GM19035 (cell line): Measurements from ENCODE around the gene MRPL12.
"Not testable (repeated sequence)": the region's sequence is repeated elsewhere in the genome, so short reads cannot be mapped to it uniquely, and the experiment has no call there.

Source experiments
- ATAC-seq: cut with Tn5 transposase; IDR thresholded peaks from one replicate; pipeline ENCODE4 v1.9.1; 2021; ENCODE audit not compliant: unreplicated experiment

The MRPL12 gene

DNA sequence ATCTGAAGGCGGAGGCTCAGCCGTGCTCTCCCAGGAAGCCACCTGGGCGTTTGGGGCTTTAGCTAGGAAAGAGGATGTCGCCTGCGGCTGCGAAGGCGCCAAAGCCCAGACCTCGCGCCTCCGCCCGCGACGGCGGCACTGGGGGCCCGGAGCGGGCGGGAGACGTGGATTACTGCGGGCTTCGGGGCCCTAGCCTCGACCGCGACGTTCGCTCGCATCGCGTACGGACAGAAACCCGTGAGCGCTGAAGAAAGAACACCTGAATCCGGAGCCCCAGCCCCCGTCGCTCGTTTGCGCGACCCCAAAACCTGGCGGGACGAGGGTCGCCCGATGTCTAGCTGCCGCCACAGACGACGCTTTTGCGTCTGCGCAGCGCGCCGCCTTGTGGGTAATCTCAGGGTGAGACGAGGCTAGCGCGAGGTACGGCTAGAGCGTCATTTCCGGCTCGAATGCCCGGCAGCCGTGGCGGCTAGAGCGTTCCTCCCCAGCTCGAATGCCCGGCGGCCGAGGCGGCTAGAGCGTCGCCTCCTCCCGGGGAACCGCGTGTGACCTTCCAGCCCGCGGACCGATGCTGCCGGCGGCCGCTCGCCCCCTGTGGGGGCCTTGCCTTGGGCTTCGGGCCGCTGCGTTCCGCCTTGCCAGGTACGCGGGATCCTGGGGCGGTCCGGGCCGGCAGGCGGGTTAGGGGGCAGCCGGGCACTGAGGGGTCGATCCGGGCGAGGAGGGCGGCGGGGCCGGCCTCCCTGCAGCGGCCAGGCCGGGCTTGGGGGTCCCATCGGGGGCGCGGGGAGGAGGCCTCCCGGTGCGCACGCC lies at the start of gene MRPL12:
MRPL12 (plus strand) TSS at position 434 of the 813 bp plus-strand sequence; CDS start at position 569, 135 bp downstream.
- peak; percentile 79 for ATAC-seq

DNA sequence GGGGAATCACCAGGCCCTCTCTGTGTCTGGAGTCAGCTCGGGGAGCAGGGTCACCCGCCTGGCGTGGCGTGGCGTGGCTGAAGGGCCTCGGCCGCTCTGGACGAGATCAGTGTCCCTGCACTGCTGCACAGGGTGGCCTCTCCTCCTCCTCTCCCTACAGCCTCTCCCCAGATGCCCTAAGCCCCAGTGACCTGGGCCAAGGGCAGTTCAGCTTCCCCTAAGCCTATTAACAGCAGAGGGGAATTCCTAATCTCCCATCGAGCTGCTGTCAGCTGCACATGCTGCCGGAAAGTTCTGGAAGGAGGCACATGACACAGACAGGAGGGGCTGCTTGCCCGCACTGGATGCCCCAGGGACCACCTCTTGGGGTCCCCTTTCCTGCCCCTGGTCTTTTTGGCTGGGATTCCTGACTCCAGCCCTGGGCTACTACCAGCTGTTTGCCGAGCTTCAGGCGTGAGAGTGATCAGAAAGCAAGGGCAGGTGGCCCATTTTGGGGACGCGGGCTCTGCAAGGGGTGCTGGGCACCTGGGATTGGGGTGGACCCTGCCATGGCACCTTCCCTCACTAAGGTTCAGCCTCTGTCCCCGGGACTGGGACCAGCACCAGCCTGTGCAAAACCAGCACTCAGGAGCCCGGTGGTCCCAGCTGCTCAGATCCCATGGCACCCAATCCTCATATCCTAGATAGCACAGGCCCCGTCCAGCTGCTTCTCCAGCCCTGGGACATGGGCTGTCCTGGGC lies 47.6 kb upstream of the MRPL12 start:
- no peak for ATAC-seq

DNA sequence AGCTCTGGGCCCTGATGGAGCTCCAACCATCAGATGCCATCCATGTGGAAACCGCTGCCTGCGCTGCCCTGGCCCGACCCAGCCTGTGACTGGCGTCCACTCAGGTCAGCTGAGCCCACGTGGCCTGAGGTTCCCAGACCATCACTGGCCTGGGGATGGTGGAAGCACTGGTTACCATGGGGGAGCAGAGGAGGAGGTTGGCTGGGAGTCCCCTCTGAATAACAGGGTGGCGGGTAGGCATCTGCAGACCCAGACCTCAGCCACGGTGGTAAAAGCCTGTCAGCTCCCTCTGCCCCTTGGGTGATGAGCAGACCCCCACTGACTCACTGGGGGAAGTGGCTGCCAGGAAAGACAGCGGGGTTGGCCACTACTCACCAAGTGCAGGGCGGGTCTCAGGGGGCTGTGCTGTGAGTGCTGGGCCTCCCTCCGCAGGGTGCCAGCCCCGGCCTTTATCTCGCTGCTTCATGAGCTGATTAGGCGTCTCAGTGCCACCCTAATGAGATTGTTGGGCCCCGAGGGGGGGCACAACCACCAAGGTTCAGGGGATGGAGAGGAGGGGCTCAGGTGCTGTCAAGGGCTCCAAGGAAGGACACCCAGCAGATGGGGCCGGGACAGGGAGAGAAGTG lies 46.9 kb upstream of the MRPL12 start, which contains the start of gene PDE6G:
PDE6G (minus strand) TSS at position 425 of the 626 bp plus-strand sequence. CDS start 3,237 bp downstream, outside the sequence.
- no peak for ATAC-seq

DNA sequence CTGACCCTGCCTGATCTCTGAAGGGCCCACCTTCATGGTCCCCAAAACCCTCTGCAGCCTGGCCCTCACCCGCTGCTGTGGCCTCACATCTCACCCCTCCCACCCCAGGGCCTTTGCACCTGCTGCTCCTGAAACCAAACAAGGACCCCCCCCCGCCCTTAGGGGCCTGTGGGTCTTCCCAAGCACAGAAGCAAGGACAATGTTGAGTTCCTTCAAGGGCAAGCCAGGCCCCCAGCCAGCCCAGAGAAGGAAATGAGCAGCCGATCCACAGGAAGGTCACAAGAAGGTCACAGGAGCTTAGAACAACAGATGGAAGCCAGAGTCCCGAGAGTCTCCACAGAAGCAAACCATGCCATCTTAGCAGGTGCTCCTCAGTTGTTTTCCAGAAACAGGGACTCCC lies 46.3 kb upstream of the MRPL12 start:
- no peak for ATAC-seq

DNA sequence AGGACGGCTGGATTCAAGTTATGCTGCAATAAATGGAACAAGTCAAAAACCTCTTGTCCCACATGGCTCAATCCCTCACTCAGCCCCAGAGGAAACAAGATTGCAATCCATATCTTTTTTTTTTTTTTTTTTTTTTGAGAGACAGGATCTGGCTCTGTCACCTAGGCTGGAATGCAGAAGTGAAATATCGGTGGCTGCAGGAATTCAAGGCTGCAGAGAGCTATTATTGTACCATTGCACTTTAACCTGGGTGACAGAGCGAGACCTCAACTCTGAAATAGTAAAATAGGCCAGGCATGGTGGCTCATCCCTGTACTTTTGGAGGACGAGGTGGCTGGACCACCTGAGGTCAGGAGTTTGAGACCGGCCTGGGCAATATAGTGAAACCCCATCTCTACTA lies 44.1 kb upstream of the MRPL12 start:
- ATAC-seq = no peak

DNA sequence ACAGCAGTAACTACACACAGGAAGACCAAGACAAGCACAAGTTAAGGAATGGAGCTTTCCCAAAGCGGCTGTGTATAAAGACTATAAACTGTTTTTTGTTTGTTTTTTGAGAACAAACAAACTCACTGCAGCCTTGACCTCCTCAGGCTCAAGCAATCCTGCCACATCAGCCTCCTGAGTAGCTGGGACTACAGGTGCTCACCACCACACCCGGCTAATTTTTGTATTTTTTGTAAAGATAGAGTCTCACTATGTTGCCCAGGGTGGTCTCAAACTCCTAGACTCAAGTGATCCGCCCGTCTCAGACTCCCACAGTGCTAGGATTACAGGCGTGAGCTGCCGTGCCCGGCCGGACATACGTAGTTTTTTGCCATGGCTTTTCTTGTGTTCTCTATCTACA lies 42.7 kb upstream of the MRPL12 start:
- ATAC-seq = no peak

DNA sequence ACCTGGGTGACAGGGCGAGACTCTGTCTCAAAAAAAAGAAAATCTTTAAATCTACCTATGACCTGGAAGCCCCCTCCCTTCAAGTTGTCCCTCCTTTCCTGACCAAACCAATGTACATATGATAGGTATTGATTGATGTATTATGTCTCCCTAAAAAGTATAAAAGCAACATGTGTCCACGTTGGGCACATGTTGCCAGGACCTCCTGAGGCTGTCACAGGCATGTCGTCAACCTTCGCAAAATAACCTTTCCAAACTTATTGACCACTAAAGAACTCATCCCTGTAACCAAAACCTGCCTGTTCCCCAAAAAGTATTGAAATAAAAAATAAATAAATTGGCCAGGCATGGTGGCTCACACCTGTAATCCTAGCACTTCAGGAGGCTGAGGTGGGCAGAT lies 41.2 kb upstream of the MRPL12 start:
- no peak for ATAC-seq

DNA sequence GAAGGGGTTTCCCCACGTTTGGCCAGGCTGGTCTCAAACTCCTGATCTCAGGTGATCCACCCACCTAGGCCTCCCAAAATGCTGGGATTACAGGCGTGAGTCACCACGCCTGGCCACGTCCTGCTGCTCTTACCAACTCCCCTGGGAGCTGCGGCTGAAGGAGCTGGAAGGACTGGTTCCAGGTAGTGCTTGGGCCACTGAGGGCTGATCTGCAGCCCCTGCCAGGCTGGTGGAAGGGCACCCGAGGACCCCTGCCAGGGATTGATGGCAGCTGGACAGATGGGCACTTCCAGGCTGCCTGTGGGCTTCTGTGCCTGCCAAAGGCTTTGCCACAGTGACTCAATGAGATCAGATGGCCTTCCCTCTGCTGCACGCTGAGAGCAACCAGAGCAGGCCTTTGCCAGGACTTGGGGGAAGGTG lies 39.1 kb upstream of the MRPL12 start:
- ATAC-seq = no peak

DNA sequence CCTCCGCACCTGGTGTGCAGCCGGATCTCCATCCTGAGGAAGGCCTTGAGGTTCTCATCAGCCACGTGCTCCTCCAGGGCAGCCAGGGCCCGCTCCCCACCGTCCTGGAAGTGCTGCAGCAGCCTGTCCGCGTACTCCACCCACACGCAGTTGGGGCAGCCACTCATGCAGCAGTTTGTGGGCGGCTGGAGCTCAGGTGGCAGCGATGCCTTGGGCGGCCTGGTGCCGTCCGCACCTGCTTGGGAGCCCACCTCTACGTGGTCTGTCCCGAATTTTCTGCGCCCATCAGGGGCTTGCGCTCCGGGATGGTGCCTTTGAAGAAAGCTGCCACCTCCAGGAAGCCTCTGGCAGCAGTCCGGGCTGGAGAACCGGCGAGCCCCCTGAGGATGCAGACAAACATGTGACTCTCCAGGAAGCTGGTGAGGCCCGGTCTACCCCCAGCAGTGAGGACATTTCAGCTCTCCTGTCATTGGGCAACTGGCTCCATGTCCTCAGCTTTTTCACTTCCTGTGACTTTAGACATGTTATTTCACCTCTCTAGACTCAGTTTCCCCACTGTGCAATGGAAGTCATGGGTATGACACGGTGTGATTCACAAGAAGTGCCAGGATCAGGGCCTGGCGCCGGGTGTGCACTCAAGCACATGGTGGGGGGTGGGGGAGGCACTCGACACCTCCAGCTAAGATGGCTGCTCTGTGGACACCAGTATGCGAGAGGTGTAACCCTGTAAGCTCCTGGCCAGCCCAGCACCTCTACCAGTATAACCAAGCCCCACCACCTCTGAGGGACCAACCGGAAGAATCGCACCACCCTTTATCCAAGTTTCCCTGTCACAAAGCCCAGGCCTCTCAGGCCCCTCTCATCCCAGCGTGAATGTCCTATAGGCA lies 37.7 kb upstream of the MRPL12 start:
- ATAC-seq = no peak

DNA sequence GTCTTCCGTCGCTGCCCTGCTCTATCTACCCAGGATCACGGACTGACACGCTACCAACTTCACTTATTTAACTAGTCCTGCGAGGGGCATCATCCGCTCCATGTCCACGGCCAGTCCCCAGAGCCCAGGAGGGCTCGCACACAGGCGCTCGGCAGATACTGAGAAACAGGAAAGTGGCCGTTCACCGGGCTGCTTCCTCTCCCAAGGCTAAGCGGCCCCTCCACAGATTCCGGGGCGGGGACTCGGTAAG lies 37.1 kb upstream of the MRPL12 start:
- peak; percentile 22 for ATAC-seq

DNA sequence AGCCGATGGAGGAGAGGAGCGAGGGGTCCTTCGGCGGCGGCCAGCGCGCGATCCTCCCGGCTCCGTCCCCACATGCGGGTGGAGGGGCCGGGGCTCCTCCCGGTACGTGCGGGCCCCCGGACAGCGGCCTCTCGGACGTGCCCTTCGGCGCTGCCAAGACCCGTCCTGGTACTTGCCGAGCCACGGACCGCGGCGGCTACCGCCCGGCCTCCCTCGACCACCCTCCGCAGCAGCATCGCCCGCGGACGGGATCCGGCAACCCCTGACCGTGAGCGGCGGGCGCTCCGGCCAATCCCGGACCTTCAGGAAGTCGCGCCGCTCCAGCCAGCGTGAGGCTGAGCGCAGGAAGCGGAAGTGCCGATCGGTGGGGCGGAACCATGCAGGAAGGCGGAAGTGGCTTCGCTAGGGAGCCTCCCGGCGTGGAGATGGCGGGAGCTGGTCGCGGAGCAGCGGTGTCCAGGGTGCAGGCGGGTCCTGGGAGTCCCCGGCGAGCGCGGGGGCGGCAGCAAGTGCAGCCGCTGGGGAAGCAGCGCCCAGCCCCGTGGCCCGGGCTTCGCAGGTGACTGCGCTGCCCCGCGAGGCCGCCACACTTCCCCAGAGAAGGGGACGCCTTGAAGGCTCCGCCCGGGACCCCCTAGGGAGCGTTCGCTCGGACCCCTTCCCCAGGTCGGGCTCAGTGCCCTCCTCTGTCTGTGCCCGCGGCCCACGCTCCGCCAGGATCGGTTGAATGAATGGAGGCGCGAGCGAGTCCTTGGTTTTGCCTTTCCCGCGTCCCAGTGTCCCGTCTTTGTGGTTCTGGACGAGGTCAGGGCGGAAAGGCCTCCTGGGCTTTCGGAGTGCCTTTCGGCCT lies 36.6 kb upstream of the MRPL12 start, which contains the start of the genes CCDC137 and OXLD1:
CCDC137 (plus strand) TSS at position 396 of the 850 bp plus-strand sequence; CDS start at position 426, 30 bp downstream.
OXLD1 (minus strand) TSS at position 264 of the 850 bp plus-strand sequence; CDS start at position 236, 28 bp downstream.
- peak; percentile 86 for ATAC-seq

DNA sequence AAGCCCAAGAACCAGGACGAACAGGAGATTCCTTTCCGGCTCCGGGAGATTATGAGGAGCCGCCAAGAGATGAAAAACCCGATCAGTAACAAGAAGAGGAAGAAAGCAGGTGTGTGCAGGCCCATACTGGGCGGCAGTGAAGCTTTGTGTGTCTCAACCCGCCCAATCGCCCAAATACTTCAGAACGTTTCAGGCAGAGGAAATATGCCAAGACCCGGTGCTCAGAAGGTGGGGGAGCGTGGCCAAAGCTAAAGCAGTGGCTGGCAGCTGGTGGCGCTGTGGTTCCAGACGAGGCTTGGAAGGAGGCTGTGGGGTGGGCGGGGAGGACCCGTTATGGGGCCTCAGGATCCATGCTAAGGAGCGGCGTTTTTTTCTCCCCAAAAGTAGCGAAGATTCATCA lies 35.4 kb upstream of the MRPL12 start:
- no peak for ATAC-seq

DNA sequence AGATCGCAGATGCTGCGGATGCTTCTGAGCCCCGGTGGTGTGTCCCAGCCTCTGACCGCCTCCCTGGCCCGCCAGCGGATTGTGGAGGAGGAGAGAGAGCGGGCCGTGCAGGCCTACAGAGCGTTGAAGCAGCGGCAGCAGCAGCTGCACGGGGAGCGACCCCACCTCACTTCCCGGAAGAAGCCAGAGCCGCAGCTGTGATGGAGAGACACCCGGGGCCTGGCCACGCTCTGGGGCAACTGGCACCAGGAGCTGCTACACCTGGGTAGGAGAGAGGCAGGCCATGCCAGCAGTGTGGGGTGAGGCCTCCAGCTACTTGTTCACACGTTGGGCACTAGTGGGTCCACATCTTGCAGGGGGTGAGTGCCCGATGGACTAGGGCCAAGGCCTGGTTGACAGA lies 30.7 kb upstream of the MRPL12 start:
- no peak for ATAC-seq

DNA sequence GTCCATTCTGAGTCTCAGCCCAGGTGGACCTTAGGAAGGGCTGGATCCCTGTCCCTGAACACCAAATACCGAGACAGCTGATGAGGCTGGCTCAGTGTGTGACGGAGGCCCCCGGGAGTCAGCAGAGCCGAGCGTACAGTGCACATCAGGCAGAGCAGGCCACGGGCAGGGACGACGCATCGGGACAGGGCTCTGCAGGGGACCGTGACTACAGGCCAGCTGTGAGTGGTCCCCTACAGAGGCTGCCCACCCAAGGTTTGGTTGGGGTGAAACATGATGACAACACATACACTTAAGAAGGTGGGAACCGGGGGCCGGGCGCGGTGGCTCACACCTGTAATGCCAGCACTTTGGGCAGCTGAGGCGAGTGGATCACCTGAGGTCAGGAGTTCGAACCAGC lies 30.2 kb upstream of the MRPL12 start:
- ATAC-seq = no peak

DNA sequence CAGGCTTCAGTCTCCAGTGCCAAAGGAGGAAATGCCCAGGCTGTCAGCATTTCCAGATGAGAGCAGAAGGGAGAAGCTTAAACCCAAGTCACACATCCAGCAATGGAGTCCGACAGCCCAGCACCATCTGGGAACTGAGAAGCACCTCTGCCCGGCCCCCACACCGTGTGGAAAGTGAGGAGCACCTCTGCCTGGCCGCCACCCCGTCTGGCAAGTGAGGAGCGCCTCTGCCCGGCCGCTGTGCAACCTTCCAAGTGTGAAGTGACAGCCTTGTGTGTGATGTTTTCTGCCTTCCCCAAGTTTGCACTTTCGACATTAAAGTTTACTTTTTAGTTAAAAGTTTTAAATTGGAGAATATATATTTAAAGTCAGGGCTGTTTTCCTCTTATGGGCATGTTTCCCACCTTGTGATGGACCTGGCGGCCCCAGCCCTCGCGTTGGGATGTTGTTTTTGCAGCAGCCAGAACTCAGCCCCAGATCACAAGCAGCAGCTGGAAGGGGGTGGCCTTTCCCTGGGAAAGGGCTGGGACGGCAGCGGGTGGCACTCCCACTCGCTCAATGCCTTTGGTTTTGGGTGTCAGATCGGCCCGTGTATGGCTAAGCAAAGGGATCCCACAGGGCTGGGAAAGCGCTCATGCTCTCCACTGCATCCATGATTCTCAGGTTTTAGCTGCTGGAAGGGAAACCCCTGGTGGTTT lies 29.5 kb upstream of the MRPL12 start:
- ATAC-seq = no peak

DNA sequence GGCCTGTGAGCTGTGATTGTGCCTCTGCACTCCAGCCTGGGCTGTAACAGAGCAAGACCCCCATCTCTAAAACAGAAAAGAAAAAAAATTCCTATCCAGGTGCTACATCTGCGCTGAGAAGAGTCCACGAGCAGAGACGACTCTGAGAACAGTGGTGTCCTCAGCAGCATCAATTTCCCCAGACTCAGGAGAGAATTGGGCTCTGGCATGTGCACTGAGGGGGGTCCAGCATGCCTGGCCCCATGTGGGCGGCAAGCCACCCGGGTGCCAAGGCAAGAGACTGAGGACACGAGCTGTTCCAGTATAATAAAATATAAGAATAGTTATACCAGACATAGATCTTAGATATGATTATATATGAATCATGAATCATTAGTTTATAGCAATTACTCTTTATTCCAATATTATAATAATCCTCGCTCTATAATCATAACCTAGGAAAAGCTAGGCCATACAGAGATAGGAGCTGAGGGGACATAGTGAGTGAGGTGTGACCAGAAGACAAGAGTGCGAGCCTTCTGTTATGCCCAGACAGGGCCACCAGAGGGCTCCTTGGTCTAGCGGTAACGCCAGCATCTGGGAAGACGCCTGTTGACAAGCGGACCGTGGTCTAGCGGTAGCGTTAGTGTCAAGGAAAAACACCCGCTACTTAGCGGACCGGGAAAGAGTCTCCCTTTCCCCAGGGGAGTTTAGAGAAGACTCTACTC lies 27.5 kb upstream of the MRPL12 start:
- not testable (repeated sequence) for ATAC-seq

DNA sequence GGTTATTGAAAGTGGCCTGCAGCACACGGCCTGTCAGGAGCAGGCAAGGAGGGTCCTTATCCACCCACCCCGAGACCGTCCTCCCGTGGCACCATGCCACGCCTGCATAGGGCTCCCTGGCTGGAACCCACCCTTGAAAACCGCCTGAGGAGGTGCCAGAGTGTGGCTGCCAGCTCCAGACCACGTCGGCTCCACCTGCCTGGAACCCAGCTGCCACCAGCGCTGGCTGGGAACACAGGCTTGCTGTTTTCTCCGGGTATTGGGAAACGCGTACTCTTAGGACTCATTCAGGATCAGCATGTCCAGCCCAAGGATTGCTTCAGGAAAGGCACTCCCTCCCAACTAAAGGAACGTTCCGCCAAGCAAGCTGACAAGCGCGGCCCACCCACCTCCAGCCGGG lies 26.3 kb upstream of the MRPL12 start:
- ATAC-seq = no peak

DNA sequence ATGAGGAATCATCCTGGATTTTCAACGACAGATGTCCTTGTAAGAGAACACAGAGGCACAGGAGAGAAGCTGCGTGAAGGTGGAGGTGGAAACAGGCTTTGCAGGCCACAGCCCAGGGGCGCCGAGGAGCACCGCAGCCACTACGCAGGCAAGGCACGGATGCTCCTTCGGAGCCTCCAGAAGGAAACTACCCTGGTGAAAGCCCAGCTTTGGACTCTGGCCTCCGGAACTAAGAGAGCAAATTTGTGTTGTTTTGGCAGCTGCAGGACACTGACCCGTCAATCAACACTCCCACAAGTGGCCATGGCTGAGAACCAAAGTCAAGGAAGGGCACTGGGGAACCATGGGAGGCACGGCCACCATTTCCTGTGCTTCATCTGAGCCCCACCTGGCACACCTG lies 23.0 kb upstream of the MRPL12 start:
- ATAC-seq = no peak

DNA sequence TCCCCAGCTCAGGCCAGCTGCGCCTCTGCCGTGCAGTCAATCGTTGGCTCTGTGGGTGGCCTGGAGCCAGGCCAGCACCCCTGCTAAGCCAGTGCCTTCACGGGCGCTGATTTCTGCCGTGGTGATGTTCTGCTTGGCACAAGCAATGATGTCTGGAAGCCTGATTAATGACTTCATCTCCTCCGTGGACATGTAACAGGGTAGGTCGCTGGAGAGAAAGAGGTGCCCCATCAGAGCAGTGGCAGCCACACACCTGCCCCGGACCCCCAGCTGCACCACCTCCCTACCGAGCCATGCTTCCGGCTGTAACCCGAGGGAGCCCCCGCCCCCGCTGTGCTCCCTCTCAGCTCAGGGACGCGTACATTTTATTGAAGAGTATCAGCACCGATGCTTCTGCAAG lies 21.5 kb upstream of the MRPL12 start:
- no peak for ATAC-seq
